SK-N-SH (cell line): ENCODE results near the gene EML2. TPM values are rescaled to one million over a fixed set of nuclear protein-coding genes. Genes with fewer than 3 reads are reported as not detected.

Experiments used
- CTCF ChIA-PET: fragments of 300-600, 350-600 bp; formaldehyde crosslinking; extraction: SDS; loops from one replicate; lab custom pipeline; 2021; lab: Yijun Ruan, JAX
- POLR2A ChIA-PET: fragments of 350-600 bp; sonication (Branson Sonifier 250); formaldehyde crosslinking; extraction: SDS; loops from one replicate; lab custom pipeline; 2020; ENCODE audit warnings: antibody characterized with exemption, inconsistent platforms; lab: Yijun Ruan, JAX
- DNase-seq: peaks from one replicate; pipeline ENCODE4 v3.0.0; 2012
- H2AFZ ChIP-seq: fragments of 200-600 bp; sonication (generic); 2 replicates; pipeline ENCODE4 v1.8.1; 2016; ENCODE audit warnings: antibody characterized with exemption, mild to moderate bottlenecking, low read depth
- H3F3A ChIP-seq: fragments of 200-600 bp; sonication (generic); replicated peaks from 2 replicates; pipeline ENCODE3; 2016; ENCODE audit warnings: antibody characterized with exemption, mild to moderate bottlenecking; ENCODE audit not compliant: insufficient read depth
- H3K27ac ChIP-seq, 2 experiments: fragments of 200-500 bp in 1 of 2; fragments of 200-600 bp in 1 of 2; sonication (Bioruptor generic) in 1 of 2; sonication (generic), shearing (Covaris generic) in 1 of 2; 2 replicates each; pipeline versions ENCODE4 v1.5.1 to v1.6.1; 2014 to 2016; ENCODE audit warnings: low read depth in 2 of 2, inconsistent platforms in 1 of 2, low read length in 1 of 2, mild to moderate bottlenecking in 1 of 2, mixed read lengths in 1 of 2
- H3K27me3 ChIP-seq: fragments of 200-600 bp; sonication (generic), shearing (Covaris generic); 2 replicates; pipeline ENCODE4 v1.6.1; 2016; ENCODE audit warnings: mixed run types; ENCODE audit not compliant: insufficient read depth
- H3K36me3 ChIP-seq, 2 experiments: fragments of 200-500 bp in 1 of 2; fragments of 200-600 bp in 1 of 2; sonication (Bioruptor generic) in 1 of 2; sonication (generic) in 1 of 2; replicated peaks in 1 of 2; 2 replicates each; pipeline versions ENCODE3 to v1.5.1; 2014 to 2016; ENCODE audit warnings: low read length in 1 of 2, mild to moderate bottlenecking in 1 of 2; ENCODE audit not compliant: insufficient read depth in 2 of 2, control insufficient read depth in 1 of 2
- H3K4me1 ChIP-seq, 2 experiments: fragments of 200-500 bp in 1 of 2; fragments of 200-600 bp in 1 of 2; sonication (Bioruptor generic) in 1 of 2; sonication (generic), shearing (Covaris generic) in 1 of 2; 2 replicates each; pipeline versions ENCODE4 v1.5.1 to v1.6.1; 2014 to 2016; ENCODE audit warnings: low read depth in 1 of 2, low read length in 1 of 2, mixed run types in 1 of 2; ENCODE audit not compliant: insufficient read depth in 2 of 2, control insufficient read depth in 1 of 2
- H3K4me2 ChIP-seq: fragments of 200-600 bp; sonication (generic), shearing (Covaris generic); 2 replicates; pipeline ENCODE4 v1.6.1; 2017; ENCODE audit warnings: mixed run types
- H3K4me3 ChIP-seq, 2 experiments: fragments of 200-500 bp in 1 of 2; fragments of 200-600 bp in 1 of 2; sonication (Bioruptor generic) in 1 of 2; sonication (generic), shearing (Covaris generic) in 1 of 2; 2 replicates each; pipeline versions ENCODE4 v1.5.1 to v1.8.1; 2014 to 2016; ENCODE audit warnings: low read depth in 2 of 2, inconsistent platforms in 1 of 2, low read length in 1 of 2, mild to moderate bottlenecking in 1 of 2, mixed read lengths in 1 of 2, moderate library complexity in 1 of 2
- H3K79me2 ChIP-seq: fragments of 200-600 bp; sonication (generic); 2 replicates; pipeline ENCODE4 v1.8.1; 2017; ENCODE audit warnings: mild to moderate bottlenecking; ENCODE audit not compliant: insufficient read depth
- H3K9ac ChIP-seq: fragments of 200-600 bp; sonication (generic); 2 replicates; pipeline ENCODE4 v1.6.1; 2017; ENCODE audit warnings: mixed run types
- H3K9me2 ChIP-seq: fragments of 200-600 bp; sonication (generic); 2 replicates; pipeline ENCODE4 v1.6.1; 2017; ENCODE audit warnings: mixed run types
- H3K9me3 ChIP-seq: fragments of 200-600 bp; sonication (generic); 2 replicates; pipeline ENCODE4 v1.6.1; 2017; ENCODE audit warnings: mixed run types, mild to moderate bottlenecking, moderate library complexity
- H4K20me1 ChIP-seq: fragments of 200-600 bp; sonication (generic); 2 replicates; pipeline ENCODE4 v1.6.1; 2017; ENCODE audit warnings: mild to moderate bottlenecking, mixed run types; ENCODE audit not compliant: insufficient read depth
- GABPA ChIP-seq: IDR thresholded peaks from 2 replicates; pipeline ENCODE4 v1.4.0; 2012; ENCODE audit warnings: low read depth, mild to moderate bottlenecking
- GATA2 ChIP-seq: sonication (generic); formaldehyde crosslinking; IDR thresholded peaks from 2 replicates; pipeline ENCODE4 v1.5.0; 2020; ENCODE audit warnings: mild to moderate bottlenecking, missing genetic modification reagents
- POLR2AphosphoS5 ChIP-seq: IDR thresholded peaks from 2 replicates; pipeline ENCODE4 v1.6.1; 2012; ENCODE audit warnings: low read depth, low read length
- RXRA ChIP-seq: IDR thresholded peaks from 2 replicates; pipeline ENCODE4 v1.4.0; 2012; ENCODE audit warnings: low read depth, mild to moderate bottlenecking, borderline replicate concordance
- WGBS: methylation state at CpG from one replicate; pipeline ENCODE4 v1.1.6; 2017; ENCODE audit warnings: low lambda C conversion rate; 5-methylcytosine and 5-hydroxymethylcytosine counted together
- polyA plus RNA-seq, 3 experiments: library from polyadenylated mRNA; depleted of rRNA; stranded (reverse); fragments of >200 nt; gene quantifications; 2 replicates each; pipeline ENCODE4 v1.2.3, GENCODE V29; 2012

EML2 gene
- polyA plus RNA-seq, 1 of the 3 experiments (the other 2 are of a cell fraction), result 12.4 TPM

DNA sequence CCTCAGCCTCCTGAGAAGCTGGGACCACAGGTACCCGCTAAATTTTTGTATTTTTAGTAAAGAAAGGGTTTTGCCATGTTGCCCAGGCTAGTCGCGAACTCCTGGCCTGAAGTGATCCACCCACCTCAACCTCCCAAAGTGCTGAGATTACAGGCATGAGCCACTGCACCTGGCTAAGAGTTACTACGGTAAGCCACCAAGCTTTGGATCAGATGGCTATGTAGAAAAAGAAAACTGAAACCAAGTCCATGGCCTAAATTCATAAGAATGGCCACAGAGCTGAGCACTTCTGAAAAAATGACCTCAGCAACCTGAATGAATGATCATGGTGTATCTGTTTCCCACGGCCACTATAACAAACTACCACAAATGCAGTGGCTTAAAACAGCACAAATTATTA, 64.0 kb downstream of the EML2 start:
- peaks cover 63% of the 10 kb centered on the region for H3K79me2 ChIP-seq
- no peak overlapping the region for H3K4me3 ChIP-seq
- H3F3A ChIP-seq, result peaks cover 30% of the 10 kb centered on the region
- H3K36me3 ChIP-seq, result peaks cover 0 to 5% of the 10 kb centered on the region in 2 experiments
- peaks cover 4 to 13% of the 10 kb centered on the region in 2 experiments; a peak in 3 of 4 replicates for H3K4me1 ChIP-seq
- DNase-seq, result no peak
- H3K9ac ChIP-seq, result no peak overlapping the region
- 96% methylated on average over 5 of the region's 5 CpGs for WGBS
- no peak overlapping the region for H3K4me2 ChIP-seq
- ChIA-PET CTCF (no interaction called here), POLR2A (no interaction called here)
- TF ChIP-seq POLR2AphosphoS5 (no peak), GATA2 (no peak)
- H3K27ac ChIP-seq, result peak overlapping the region in 1 of 2 experiments; percentile 89; a peak in 1 of 4 replicates
- no peaks in the 10 kb centered on the region for H3K9me2 ChIP-seq
- H4K20me1 ChIP-seq, result no peaks in the 10 kb centered on the region
- H2AFZ ChIP-seq, result no peak overlapping the region
- no peaks in the 10 kb centered on the region for H3K9me3 ChIP-seq
- no peaks in the 10 kb centered on the region for H3K27me3 ChIP-seq

GRCh38 chr19:45574526-45574925, 64.7 kb downstream of the EML2 start:
- 88% methylated on average over 4 of the region's 4 CpGs for WGBS
- POLR2A ChIA-PET, result no interaction called here

GRCh38 chr19:45571457-45572220, 67.6 kb downstream of the EML2 start:
- Histone ChIP-seq H3K79me2 (peaks cover 57% of the 10 kb centered on the region), H3K9me3 (no peaks in the 10 kb centered on the region), H3K9ac (no peak overlapping the region), H3F3A (peaks cover 17% of the 10 kb centered on the region), H3K27ac (no peak overlapping the region), H4K20me1 (no peaks in the 10 kb centered on the region), H3K27me3 (no peaks in the 10 kb centered on the region), H3K4me1 (peaks cover 0 to 9% of the 10 kb centered on the region in 2 experiments; a peak in 2 of 4 replicates), H3K9me2 (no peaks in the 10 kb centered on the region), H2AFZ (no peak overlapping the region), H3K4me3 (no peak overlapping the region), H3K4me2 (no peak overlapping the region), H3K36me3 (peaks cover 0 to 5% of the 10 kb centered on the region in 2 experiments)
- 89% methylated on average over 8 of the region's 8 CpGs for WGBS
- POLR2A ChIA-PET, result no interaction called here
- CTCF ChIA-PET, result interaction anchor here (1.2 to 1.5 kb wide), 2 partner anchors 12 to 56 kb away, joined by 3 to 6 read pairs; no protein-coding TSS in a partner anchor
- DNase-seq, result no peak
- no peak for TF ChIP-seq RXRA

More at GRCh38 chr19:45574526-45574925, 64.7 kb downstream of the EML2 start:
- peaks cover 30% of the 10 kb centered on the region for H3F3A ChIP-seq
- peaks cover 0 to 5% of the 10 kb centered on the region in 2 experiments for H3K36me3 ChIP-seq
- H2AFZ ChIP-seq, result no peak overlapping the region
- H3K9me2 ChIP-seq, result no peaks in the 10 kb centered on the region
- no peak for TF ChIP-seq GABPA
- TF ChIP-seq, all 33 proteins: peak for 0
- no peak for DNase-seq
- Histone ChIP-seq H4K20me1 (no peaks in the 10 kb centered on the region), H3K9me3 (no peaks in the 10 kb centered on the region), H3K4me2 (no peak overlapping the region), H3K9ac (no peak overlapping the region), H3K79me2 (peaks cover 61% of the 10 kb centered on the region), H3K4me1 (peaks cover 4 to 13% of the 10 kb centered on the region in 2 experiments; a peak in 3 of 4 replicates), H3K27ac (no peak overlapping the region), H3K4me3 (no peak overlapping the region), H3K27me3 (no peaks in the 10 kb centered on the region)
- CTCF ChIA-PET, result interaction anchor here (0.7 kb wide), 1 partner anchor 772 kb away, joined by 3 read pairs; the partner anchor contains the start of gene PPP5C
